HK-2 (cell line): ENCODE data around the gene DEFB128.
"Not testable (repeated sequence)": the region's sequence is repeated elsewhere in the genome, so short reads cannot be mapped to it uniquely, and the experiment has no call there.

Experiments
- DNase-seq: peaks from one replicate; pipeline ENCODE4 v3.0.0-alpha.2; 2018; ENCODE audit not compliant: unreplicated experiment

The DEFB128 gene

GRCh38 chr20:189611-190010 is at the start of gene DEFB128:
Gene DEFB128, minus strand, starts transcription at chr20:189711. Its CDS starts 88 bp downstream, at chr20:189623.
- DNase-seq, result no peak

DNA sequence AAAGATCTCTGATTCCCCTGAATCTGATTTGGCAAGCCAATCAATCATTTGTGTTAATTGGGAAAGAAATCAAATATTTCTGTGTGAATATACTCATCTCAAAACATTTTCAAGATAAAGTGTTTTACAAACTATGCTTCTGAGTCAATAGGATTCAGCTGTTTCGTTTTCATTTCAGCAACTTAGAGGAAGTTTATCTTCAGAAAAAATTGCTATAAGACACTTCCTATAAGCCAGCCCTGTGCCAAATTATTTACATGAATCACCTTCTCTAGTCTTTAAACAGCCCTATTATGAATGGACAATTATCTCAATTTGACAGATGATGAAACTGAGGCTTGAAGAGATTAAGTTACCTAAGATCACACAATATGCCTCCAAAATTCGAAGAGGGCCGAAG is 48.4 kb upstream of the DEFB128 start:
- no peak for DNase-seq

DNA sequence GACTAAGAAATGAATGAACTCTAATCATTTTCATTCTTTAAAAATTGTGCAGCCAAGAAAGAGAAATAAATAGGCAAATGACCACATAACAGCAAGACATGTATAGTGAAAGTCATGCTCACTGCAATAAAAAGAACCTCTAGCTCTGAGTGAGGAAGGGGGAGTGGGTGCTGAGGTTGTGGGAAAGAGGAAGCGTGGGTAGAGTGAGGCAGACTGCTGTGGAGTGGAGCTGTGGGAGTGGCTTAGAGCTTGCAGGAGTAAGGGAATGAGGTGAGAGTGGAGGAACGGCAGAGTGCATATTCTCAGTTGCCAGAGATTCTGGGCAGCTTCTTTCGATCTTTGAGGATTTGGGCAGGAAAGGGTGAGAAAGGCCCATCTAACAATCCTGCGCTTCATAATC is 48.0 kb upstream of the DEFB128 start:
- DNase-seq, result no peak

DNA sequence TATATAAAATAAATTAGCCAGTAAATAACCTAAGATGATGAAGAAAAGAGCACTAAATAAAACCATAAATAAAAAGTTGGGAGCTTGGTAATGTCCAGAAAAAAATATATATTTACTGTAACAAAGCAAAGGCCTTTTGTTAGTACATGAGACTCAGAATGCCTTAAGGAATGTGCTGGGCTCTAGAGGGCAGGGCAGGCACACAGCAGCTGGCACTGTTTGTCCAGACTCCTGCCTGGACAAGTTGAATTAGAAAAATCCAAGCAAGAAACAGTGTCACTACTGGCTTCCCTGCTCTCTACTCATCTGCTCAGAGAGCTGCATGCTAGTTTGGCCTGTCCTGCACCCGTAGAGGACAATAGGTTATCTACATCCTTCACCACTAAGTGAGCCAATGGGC is 46.4 kb upstream of the DEFB128 start:
- DNase-seq, result no peak

DNA sequence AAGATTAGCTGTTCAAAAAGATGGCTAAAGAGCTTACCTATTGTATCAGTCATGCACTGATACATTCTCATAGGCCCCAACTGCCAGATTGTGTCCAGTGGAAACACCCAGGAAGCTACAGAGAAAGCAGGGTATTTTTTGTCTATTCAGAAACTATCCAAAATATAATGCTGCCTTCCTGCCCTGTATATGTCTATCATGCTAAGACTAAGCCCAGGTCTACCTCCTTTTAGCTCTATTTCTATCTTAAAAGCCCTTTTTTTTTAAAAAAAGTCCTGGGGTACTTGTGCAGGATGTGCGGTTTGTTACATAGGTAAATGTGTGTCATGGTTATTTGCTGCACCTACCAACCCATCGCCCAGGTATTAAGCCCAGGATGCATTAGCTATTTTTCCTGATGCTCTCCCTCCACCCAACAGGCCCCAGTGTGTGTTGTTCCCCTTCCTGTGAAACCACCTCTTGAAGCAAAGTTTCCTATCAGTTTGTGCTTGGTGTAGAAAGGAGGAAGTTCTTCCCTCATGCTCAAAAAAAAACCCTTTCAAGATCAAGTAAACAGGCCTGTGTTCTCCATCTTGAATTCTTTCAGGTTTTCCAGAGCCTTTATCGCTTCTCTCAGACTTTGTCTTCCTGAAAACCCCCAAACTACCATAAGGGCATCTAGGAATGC is 38.1 kb upstream of the DEFB128 start:
- no peak for DNase-seq

DNA sequence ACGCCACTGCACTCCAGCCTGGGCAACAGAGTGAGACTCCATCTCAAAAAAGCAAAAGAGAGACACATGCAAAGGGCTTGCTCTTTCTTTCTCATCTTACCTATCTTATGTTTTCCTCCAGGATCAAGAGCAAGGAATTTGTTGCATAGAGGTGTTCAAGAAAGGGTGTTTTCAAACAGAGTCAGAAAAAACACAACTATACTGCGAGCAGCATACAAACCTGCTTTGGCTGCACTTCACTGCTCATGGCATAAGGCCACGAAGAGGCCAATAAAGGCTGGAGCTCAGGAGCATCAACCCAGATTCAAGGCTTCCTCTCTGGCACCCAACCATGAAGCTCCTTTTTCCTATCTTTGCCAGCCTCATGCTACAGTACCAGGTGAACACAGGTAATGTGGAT is 37.4 kb upstream of the DEFB128 start, which contains the start of gene DEFB129:
DEFB129 (plus strand) TSS at position 301 of the 400 bp plus-strand sequence; CDS start at position 332, 31 bp downstream.
- no peak for DNase-seq

DNA sequence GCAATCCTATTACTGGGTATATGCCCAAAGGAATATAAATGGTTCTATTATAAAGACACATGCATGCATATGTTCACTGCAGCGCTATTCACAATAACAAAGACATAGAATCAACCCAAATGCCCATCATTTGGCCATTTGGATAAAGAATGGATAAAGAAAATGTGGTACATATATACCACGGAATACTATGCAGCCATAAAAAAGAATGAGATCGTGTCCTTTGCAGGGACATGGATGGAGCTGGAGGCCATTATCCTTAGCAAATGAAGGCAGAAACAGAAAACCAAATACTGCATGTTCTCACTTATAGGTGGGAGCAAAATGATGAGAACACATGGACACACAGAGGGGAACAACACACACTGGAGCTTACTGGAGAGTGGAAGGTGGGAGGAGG is 36.4 kb upstream of the DEFB128 start:
- not testable (repeated sequence) for DNase-seq

- DNase-seq, result no peak
Observed at GRCh38 chr20:221258-221830, 31.8 kb upstream of the DEFB128 start.

- DNase-seq, result no peak
Observed at GRCh38 chr20:219290-220115, 30.0 kb upstream of the DEFB128 start.

- no peak for DNase-seq
Observed at GRCh38 chr20:217266-217665, 27.8 kb upstream of the DEFB128 start.

DNA sequence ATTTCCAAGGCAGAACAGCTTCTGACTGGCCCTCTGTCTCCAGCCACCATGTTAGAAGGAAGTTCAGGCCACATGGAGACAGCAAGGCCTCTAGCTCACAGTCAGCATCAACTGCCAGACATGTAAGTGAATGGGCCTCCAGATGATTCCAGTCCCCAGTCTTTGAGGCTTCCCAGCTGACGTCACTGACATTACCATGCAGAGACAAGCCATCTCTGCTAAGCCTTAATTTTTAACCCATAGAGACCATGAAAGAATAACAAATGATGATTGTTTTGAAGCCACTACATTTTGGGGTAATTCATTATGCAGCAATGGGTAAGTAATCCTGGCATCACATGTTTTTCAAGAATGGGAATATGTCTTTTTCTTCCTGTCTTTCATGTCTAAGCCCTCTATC is 26.3 kb upstream of the DEFB128 start:
- no peak for DNase-seq

DNA sequence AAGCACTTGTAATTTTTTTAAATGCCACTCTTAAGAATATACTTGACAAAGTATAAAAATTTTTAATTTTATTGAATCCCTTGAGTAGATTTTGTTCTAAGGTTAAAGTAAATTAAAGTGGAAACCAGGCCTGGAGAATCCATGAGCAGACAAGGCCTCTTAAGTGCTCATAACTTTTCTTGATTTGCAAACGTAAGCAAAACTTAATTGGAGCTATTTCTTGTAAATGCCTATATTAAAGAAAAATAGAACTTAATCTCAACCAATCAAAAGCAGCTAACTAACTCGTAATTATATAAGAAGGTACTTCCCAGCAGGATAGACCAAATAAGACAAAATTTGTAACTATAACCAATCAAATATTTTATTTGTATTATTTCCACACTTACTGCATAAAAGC is 24.9 kb upstream of the DEFB128 start:
- DNase-seq, result no peak

DNA sequence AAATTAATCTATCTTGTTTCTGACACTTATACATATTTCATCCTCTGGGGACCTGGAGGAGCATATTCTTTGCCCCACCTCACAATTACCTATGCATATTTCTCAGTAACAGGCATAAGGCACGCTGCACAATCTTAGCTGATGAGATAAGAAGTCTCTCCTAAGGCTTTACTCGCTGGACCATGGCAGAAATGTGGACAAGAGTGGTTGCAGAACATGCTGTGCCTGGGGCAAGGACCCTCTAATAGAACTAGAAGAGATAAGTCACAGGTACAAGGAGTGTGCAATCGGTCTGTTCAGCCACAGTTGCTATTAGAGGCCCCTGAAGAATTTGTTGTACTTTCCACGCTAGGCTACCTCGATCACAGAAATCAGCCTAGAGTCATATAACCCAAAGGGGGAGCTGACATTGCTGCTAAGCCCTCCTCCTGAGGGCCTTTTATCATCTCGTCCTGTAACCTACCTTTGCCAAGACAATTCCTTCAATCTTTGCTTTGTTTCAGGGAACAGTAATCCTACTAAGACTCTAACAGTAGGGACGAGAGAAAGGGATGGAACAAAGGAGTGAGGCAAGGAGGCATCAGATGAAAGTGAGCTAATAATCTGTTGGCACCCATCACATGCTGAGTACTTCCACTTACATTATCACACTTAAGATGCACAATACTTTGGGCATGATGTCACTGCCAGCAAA is 21.4 kb upstream of the DEFB128 start:
- DNase-seq, result no peak

- DNase-seq, result no peak
Observed at GRCh38 chr20:208942-209566, 19.5 kb upstream of the DEFB128 start.

DNA sequence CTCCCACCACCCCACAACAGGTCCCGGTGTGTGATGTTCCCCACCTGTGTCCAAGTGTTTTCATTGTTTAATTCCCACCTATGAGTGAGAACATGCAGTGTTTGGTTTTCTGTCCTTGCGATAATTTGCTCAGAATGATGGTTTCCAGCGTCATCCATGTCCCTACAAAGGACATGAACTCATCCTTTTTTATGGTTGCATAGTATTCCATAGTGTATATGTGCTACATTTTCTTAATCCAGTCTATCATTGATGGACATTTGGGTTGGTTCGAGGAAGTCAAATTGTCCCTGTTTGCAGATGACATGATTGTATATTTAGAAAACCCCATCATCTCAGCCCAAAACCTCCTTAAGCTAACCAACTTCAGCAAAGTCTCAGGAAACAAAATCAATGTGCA is 14.1 kb upstream of the DEFB128 start:
- DNase-seq, result not testable (repeated sequence)

GRCh38 chr20:199996-200395 is 10.5 kb upstream of the DEFB128 start:
- DNase-seq, result no peak

DNA sequence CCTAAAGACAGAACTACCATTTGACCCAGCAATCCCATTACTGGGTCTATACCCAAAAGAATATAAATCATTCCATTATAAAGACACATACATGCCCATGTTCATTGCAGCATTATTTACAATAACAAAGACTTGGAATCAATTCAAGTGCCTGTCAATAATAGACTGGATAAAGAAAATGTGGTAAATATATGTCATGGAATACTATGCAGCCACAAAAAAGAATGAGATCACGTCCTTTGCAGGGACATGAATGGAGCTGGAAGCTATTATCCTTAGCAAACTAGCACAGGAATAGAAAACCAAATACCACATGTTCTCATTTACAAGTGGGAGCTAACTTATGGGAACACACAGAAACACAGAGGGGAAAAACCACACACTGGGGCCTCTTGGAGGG is 8.7 kb upstream of the DEFB128 start:
- no peak for DNase-seq

DNA sequence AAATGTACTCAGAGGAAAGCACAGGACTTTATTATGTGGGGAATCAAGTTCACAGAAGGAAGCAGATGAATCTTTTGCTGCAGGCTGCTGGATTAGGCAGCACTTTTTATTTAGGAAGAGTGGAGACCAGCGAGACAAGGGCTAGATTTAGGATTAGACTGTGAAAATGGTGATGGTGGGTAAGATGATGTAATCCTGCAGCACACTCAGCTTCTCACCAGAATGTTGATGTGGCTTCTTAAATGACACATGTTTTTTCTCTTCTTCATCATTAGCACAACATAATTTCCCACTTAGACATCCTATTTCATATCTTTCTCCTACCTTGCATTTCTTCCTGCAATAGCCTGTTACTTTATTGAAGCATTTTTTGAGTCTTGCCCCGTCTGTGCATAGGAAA is 1.8 kb downstream of the DEFB128 start:
- DNase-seq, result no peak

DNA sequence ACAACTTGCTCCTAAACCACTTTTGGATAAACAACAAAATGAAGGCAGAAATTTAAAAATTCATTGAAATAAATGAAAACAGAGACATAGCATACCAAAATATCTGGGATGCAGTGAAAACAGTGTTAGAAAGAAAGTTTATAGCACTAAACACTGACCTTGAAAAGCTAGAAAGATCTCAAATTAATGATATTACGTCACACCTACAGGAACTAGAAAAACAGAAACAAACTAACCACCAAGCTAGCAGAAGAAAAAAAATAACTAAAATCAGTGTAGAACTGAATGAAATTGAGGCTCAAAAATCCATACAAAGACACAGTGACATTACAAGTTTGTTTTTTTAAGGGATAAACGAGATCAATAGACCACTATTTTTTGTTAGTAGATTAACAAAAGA is 5.2 kb downstream of the DEFB128 start:
- DNase-seq, result no peak

DNA sequence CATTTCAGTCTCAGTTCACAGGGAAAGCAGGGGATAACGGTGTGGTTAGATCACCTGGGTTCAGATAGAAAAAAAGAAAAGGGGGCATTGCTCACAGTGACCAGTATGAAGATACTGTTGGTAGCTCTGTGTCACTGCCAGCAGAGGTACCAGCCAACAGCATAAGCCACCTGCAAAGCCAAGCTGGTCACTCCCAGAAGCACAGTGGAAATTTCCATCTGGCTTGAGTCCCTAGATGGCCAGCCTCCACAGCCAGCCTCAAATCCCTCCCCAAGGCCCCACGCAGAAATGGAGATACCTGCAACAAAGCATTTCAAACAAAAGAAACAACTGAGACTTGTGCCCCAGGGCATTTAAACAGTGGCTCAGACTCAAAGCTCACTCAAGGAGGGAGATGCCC is 20.6 kb downstream of the DEFB128 start:
- no peak for DNase-seq

GRCh38 chr20:164618-165017 is 24.9 kb downstream of the DEFB128 start:
- DNase-seq, result no peak

DNA sequence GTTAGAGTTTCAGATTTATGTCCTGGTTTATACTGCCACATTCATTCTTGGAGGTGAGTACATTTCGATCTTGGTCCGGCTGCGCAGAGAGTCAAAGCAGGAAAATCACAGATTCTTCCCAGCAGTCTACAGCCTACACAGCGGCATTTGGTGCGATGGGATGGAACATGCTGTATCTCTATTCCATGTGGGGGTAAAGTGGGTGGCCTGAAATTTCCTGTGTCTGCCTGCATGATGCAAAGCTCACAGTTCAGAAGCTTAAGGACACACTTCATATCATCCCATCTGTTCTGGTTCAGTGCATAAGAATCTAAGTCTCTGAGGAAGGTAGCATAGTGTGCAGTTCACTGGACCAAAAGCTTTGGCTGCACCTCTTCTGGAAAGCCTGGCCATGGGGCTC is 32.4 kb downstream of the DEFB128 start, which contains the start of gene DEFB127:
DEFB127 (plus strand) TSS at position 301 of the 400 bp plus-strand sequence; CDS start at position 392, 91 bp downstream.
- no peak for DNase-seq
